ENCODE measurements around the gene MFRP. TPM values are rescaled to one million over a fixed set of nuclear protein-coding genes. Genes with fewer than 3 reads are reported as not detected.

MFRP gene
- total and polyA plus RNA-seq, 10 donors, result 0.02 to 0.16 (median 0.03) TPM; not detected in 6

- no peaks in the 10 kb centered on the region for H3K36me3 ChIP-seq
- TF ChIP-seq CTCF (IDR thresholded peaks at IDR 0.05 in 8 of 11, conservative IDR thresholded peaks at IDR 0.05 in 3 of 11) (no peak), POLR2A (IDR thresholded peaks at IDR 0.05) (no peak), POLR2AphosphoS5 (IDR thresholded peaks at IDR 0.05) (no peak)
- peak overlapping the region in 6 of 8 donors; percentile 45 to 74 (median 51) for H3K4me3 ChIP-seq
- peaks cover 0 to 34% (median 19%) of the 10 kb centered on the region in 6 donors for H3K4me1 ChIP-seq
- H3K27me3 ChIP-seq (replicated peaks in 1 of 7), result peaks cover 0 to 44% (median 0%) of the 10 kb centered on the region in 7 donors
- no peak overlapping the region for H3K27ac ChIP-seq
- 4 to 14% (median 8%) methylated on average over 8 to 10 of the region's 10 CpGs for WGBS, 5 donors
- DNase-seq, result no peak
- intact Hi-C loops (cut with DNase I; ENCODE audit: low total_unique reads), result no loop called here
- H3K9me3 ChIP-seq, result no peaks in the 10 kb centered on the region
Observed at GRCh38 chr11:119380827-119381180, 34.3 kb upstream of the MFRP start.

- H3K27ac ChIP-seq, result no peak overlapping the region
- H3K36me3 ChIP-seq, result no peaks in the 10 kb centered on the region
- 69 to 87% (median 79%) methylated on average over 8 to 13 of the region's 13 CpGs for WGBS, 5 donors
- DNase-seq, result no peak
- H3K4me3 ChIP-seq, result peak overlapping the region in 1 of 8 donors; percentile 74
- intact Hi-C loops (cut with DNase I; ENCODE audit: low total_unique reads), result no loop called here
- H3K4me1 ChIP-seq, result peaks cover 0 to 36% (median 19%) of the 10 kb centered on the region in 6 donors
- no peaks in the 10 kb centered on the region for H3K9me3 ChIP-seq
- TF ChIP-seq POLR2A (IDR thresholded peaks at IDR 0.05), result no peak
- peaks cover 0 to 44% (median 0%) of the 10 kb centered on the region in 7 donors for H3K27me3 ChIP-seq (replicated peaks in 1 of 7)
Observed at GRCh38 chr11:119380160-119380826, 33.8 kb upstream of the MFRP start.

GRCh38 chr11:119378851-119379465, 32.5 kb upstream of the MFRP start:
- 71 to 86% (median 84%) methylated on average over 10 of the region's 10 CpGs for WGBS, 5 donors
- Histone ChIP-seq H3K27ac (no peak overlapping the region), H3K36me3 (no peaks in the 10 kb centered on the region), H3K4me3 (no peak overlapping the region), H3K27me3 (replicated peaks in 1 of 7) (peaks cover 0 to 41% (median 0%) of the 10 kb centered on the region in 7 donors), H3K9me3 (no peaks in the 10 kb centered on the region), H3K4me1 (peaks cover 0 to 49% (median 24%) of the 10 kb centered on the region in 6 donors)
- TF ChIP-seq CTCF (IDR thresholded peaks at IDR 0.05 in 8 of 11, conservative IDR thresholded peaks at IDR 0.05 in 3 of 11) (no peak), POLR2A (IDR thresholded peaks at IDR 0.05) (no peak), POLR2AphosphoS5 (IDR thresholded peaks at IDR 0.05) (no peak)
- no peak for DNase-seq
- intact Hi-C loops (cut with DNase I; ENCODE audit: low total_unique reads), result no loop called here

GRCh38 chr11:119377961-119378667, 31.6 kb upstream of the MFRP start:
- TF ChIP-seq CTCF (IDR thresholded peaks at IDR 0.05 in 8 of 11, conservative IDR thresholded peaks at IDR 0.05 in 3 of 11) (no peak), POLR2A (IDR thresholded peaks at IDR 0.05) (no peak), POLR2AphosphoS5 (IDR thresholded peaks at IDR 0.05) (no peak)
- intact Hi-C loops (cut with DNase I; ENCODE audit: low total_unique reads), result no loop called here
- H3K4me3 ChIP-seq, result no peak overlapping the region
- H3K4me1 ChIP-seq, result peaks cover 0 to 55% (median 27%) of the 10 kb centered on the region in 6 donors
- H3K27me3 ChIP-seq (replicated peaks in 1 of 7), result peaks cover 0 to 38% (median 0%) of the 10 kb centered on the region in 7 donors
- H3K27ac ChIP-seq, result no peak overlapping the region
- 66 to 86% (median 80%) methylated on average over 4 to 6 of the region's 6 CpGs for WGBS, 5 donors
- no peak for DNase-seq
- H3K36me3 ChIP-seq, result no peaks in the 10 kb centered on the region
- no peaks in the 10 kb centered on the region for H3K9me3 ChIP-seq
